Measurements from ENCODE around the gene HINT3. TPM values are rescaled to one million over a fixed set of nuclear protein-coding genes. Genes with fewer than 3 reads are reported as not detected.
A peak's percentile ranks its signal among the peaks of the same experiment; 100 is the strongest.

HINT3 gene
- polyA plus RNA-seq, result 62.4 and 72.2 TPM in 2 replicates
- 83.5 and 90.2 TPM in 2 replicates for polyA minus RNA-seq

DNA sequence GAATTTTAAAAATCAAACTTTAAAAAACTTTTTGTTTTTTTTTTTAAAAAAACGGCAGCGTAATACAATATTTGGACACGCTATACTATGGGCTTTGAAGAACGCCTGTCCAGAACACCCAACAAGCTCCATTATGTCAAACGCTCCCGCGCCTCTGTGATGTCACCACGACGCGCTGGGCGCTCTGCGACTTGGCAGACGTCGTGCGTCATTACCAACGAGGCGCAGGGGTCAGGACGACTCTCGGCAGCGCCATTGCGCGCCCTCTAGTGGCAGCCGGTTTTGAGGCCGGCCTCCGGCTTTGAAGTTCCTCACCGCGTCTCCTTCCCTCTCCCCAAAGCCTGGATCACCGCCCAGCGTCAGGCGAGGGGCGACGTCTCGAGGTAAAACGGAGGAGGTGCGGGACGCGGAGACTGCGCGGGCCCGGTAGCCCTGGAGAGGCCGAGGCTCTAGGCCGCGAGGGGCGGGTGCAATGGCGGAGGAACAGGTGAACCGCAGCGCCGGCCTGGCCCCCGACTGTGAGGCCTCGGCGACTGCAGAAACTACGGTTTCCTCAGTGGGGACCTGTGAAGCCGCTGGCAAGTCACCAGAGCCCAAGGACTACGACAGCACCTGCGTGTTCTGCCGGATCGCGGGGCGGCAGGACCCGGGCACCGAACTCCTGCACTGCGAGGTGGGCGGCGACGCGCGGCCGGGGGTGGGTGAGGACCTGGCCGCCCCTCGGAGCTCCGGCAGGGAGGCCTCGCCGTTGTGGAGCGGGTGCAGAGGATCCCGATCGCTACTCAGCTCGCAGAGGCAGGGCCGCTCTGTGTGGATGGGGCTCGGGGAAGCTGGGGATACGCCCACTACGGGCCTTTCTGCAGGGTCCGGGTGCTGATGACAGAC is at the start of gene HINT3:
HINT3 (plus strand) TSS at position 265 of the 885 bp plus-strand sequence; CDS start at position 473, 208 bp downstream.
- Histone ChIP-seq H2AFZ (ENCODE audit: low read depth, low read length) (peak within 1 kb of the TSS; percentile 91), H3K79me2 (replicated peaks; ENCODE audit: insufficient read depth, low read length) (peaks cover 25% of the 10 kb centered on the region)
- TF ChIP-seq, protein P1, sequence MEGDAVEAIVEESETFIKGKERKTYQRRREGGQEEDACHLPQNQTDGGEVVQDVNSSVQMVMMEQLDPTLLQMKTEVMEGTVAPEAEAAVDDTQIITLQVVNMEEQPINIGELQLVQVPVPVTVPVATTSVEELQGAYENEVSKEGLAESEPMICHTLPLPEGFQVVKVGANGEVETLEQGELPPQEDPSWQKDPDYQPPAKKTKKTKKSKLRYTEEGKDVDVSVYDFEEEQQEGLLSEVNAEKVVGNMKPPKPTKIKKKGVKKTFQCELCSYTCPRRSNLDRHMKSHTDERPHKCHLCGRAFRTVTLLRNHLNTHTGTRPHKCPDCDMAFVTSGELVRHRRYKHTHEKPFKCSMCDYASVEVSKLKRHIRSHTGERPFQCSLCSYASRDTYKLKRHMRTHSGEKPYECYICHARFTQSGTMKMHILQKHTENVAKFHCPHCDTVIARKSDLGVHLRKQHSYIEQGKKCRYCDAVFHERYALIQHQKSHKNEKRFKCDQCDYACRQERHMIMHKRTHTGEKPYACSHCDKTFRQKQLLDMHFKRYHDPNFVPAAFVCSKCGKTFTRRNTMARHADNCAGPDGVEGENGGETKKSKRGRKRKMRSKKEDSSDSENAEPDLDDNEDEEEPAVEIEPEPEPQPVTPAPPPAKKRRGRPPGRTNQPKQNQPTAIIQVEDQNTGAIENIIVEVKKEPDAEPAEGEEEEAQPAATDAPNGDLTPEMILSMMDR (IDR thresholded peaks at IDR 0.05; ENCODE audit: poor library complexity, severe bottlenecking), result peak; percentile 100
- TF ChIP-seq MXI1 (conservative IDR thresholded peaks at IDR 0.05; ENCODE audit: poor library complexity, severe bottlenecking) (peak; percentile 81), SMC3 (conservative IDR thresholded peaks at IDR 0.05; ENCODE audit: poor library complexity) (peak; percentile 91), EZH2 (IDR thresholded peaks at IDR 0.05; ENCODE audit: borderline replicate concordance, insufficient read depth, low read length, poor library complexity, severe bottlenecking) (no peak), REST (IDR thresholded peaks at IDR 0.05; ENCODE audit: borderline replicate concordance) (peak; percentile 72), TAF1 (IDR thresholded peaks at IDR 0.05; ENCODE audit: low read depth) (peak; percentile 46), EP300 (conservative IDR thresholded peaks at IDR 0.05; ENCODE audit: poor library complexity, severe bottlenecking) (peak; percentile 78), POLR2AphosphoS5 (IDR thresholded peaks at IDR 0.05) (peak; percentile 92), RAD21 (conservative IDR thresholded peaks at IDR 0.05) (peak; percentile 82)

DNA sequence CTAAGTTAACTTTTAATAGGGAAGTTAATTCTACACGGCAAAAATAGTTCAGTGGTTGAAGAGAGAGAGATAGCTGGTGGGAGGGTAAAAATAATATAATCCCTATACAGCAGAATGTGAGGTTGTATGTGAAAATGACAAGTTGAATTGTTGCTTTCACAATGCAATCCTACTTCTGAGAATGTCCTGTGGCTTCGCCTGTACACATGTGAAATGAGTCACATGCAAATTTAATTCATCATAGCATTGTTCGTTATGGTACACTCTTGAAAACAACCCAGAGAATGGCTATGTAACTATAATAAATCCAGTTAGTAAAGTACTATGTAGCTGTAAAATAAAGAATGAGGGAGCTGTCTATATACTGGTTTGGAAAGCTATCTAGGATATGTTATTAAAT is 46.0 kb upstream of the HINT3 start:
- H3K4me2 ChIP-seq (ENCODE audit: low read length), result no peak overlapping the region

More for the DNA sequence above, at the start of gene HINT3:
- no peaks in the 10 kb centered on the region for H3F3A ChIP-seq (ENCODE audit: insufficient read depth, low read length, poor library complexity, severe bottlenecking)
- H3K36me3 ChIP-seq (ENCODE audit: insufficient read depth, low read length), result no peaks in the 10 kb centered on the region
- H3K4me3 ChIP-seq (ENCODE audit: low read length), result peak within 1 kb of the TSS; percentile 95
- H3K9ac ChIP-seq (ENCODE audit: low read length), result peak within 1 kb of the TSS; percentile 98
- no peaks in the 10 kb centered on the region for H3K9me2 ChIP-seq (ENCODE audit: insufficient read depth, low read length)
- no peaks in the 10 kb centered on the region for H3K9me3 ChIP-seq (ENCODE audit: low read length)
- peak within 1 kb of the TSS; percentile 98 for H3K4me2 ChIP-seq (ENCODE audit: low read length)
- no peaks in the 10 kb centered on the region for H4K20me1 ChIP-seq (ENCODE audit: insufficient read depth)
- H3K27ac ChIP-seq (ENCODE audit: low read length), result peak within 1 kb of the TSS; percentile 97
- H3K27me3 ChIP-seq (ENCODE audit: insufficient read depth, low read depth, low read length), result no peaks in the 10 kb centered on the region

More for the DNA sequence above, 46.0 kb upstream of the HINT3 start:
- H3K9me3 ChIP-seq (ENCODE audit: low read length), result no peaks in the 10 kb centered on the region
- TF ChIP-seq EZH2 (IDR thresholded peaks at IDR 0.05; ENCODE audit: borderline replicate concordance, insufficient read depth, low read length, poor library complexity, severe bottlenecking) (no peak), EP300 (conservative IDR thresholded peaks at IDR 0.05; ENCODE audit: poor library complexity, severe bottlenecking) (no peak), RAD21 (conservative IDR thresholded peaks at IDR 0.05) (no peak), POLR2AphosphoS5 (IDR thresholded peaks at IDR 0.05) (no peak), SMC3 (conservative IDR thresholded peaks at IDR 0.05; ENCODE audit: poor library complexity) (no peak), TAF1 (IDR thresholded peaks at IDR 0.05; ENCODE audit: low read depth) (no peak), REST (IDR thresholded peaks at IDR 0.05; ENCODE audit: borderline replicate concordance) (no peak), MXI1 (conservative IDR thresholded peaks at IDR 0.05; ENCODE audit: poor library complexity, severe bottlenecking) (no peak)
- TF ChIP-seq, protein P1 (IDR thresholded peaks at IDR 0.05; ENCODE audit: poor library complexity, severe bottlenecking), result no peak
- H4K20me1 ChIP-seq (ENCODE audit: insufficient read depth), result no peaks in the 10 kb centered on the region
- no peak overlapping the region for H3K4me3 ChIP-seq (ENCODE audit: low read length)
- H3K36me3 ChIP-seq (ENCODE audit: insufficient read depth, low read length), result peaks cover 9% of the 10 kb centered on the region
- H2AFZ ChIP-seq (ENCODE audit: low read depth, low read length), result no peak overlapping the region
- no peaks in the 10 kb centered on the region for H3K9me2 ChIP-seq (ENCODE audit: insufficient read depth, low read length)
- H3K9ac ChIP-seq (ENCODE audit: low read length), result no peak overlapping the region
- H3F3A ChIP-seq (ENCODE audit: insufficient read depth, low read length, poor library complexity, severe bottlenecking), result no peaks in the 10 kb centered on the region
- H3K27me3 ChIP-seq (ENCODE audit: insufficient read depth, low read depth, low read length), result no peaks in the 10 kb centered on the region
- H3K79me2 ChIP-seq (replicated peaks; ENCODE audit: insufficient read depth, low read length), result no peaks in the 10 kb centered on the region
- no peak overlapping the region for H3K27ac ChIP-seq (ENCODE audit: low read length)

All from neural cell (in vitro differentiated cells).